HEK293 (cell line): ENCODE results near the gene PRR5.

ENCODE experiments used
- CTCF ChIA-PET: fragments of 350-600 bp; formaldehyde crosslinking; extraction: SDS; loops from one replicate; lab custom pipeline; 2021; ENCODE audit warnings: antibody characterized with exemption; lab: Yijun Ruan, JAX
- POLR2A ChIA-PET: fragments of 300-600 bp; formaldehyde crosslinking; extraction: SDS; loops from one replicate; lab custom pipeline; 2020; ENCODE audit warnings: antibody characterized with exemption, inconsistent platforms; lab: Yijun Ruan, JAX
- H3K27ac ChIP-seq: fragments of 200-500 bp; sonication (Bioruptor generic); 2 replicates; pipeline ENCODE4 v1.5.1; 2014; ENCODE audit warnings: low read depth, low read length, control low read depth, inconsistent platforms; ENCODE audit errors: extremely low read depth
- H3K36me3 ChIP-seq, 2 experiments: fragments of 200-500 bp in 1 of 2; sonication (Bioruptor generic) in 1 of 2; 1 replicate in 1 of 2; 2 replicates in 1 of 2; pipeline ENCODE4 v1.5.1; 2014 to 2017; ENCODE audit warnings: inconsistent platforms in 2 of 2, low read length in 2 of 2; ENCODE audit not compliant: control insufficient read depth in 2 of 2, insufficient read depth in 1 of 2
- H3K4me1 ChIP-seq: fragments of 200-500 bp; sonication (Bioruptor generic); 2 replicates; pipeline ENCODE4 v1.5.1; 2014; ENCODE audit warnings: mild to moderate bottlenecking, low read length, inconsistent platforms; ENCODE audit not compliant: control insufficient read depth, insufficient read depth
- H3K4me3 ChIP-seq: 2 replicates; pipeline ENCODE4 v1.5.1; 2011; ENCODE audit warnings: low read depth, mild to moderate bottlenecking, control low read depth, low read length, moderate library complexity
- H3K9me3 ChIP-seq: fragments of 200-500 bp; sonication (Bioruptor generic); 2 replicates; pipeline ENCODE4 v1.5.1; 2014; ENCODE audit warnings: low read depth, low read length, inconsistent platforms; ENCODE audit not compliant: control insufficient read depth, insufficient read depth
- BCL11B ChIP-seq: fragments of 450-650 bp; formaldehyde crosslinking; IDR thresholded peaks from 2 replicates; pipeline ENCODE4 v1.5.1; 2016; ENCODE audit warnings: low read depth, missing biosample characterization, missing genetic modification characterization
- EGR2 ChIP-seq: fragments of 450-650 bp; formaldehyde crosslinking; IDR thresholded peaks from 2 replicates; pipeline ENCODE4 v1.5.1; 2016; ENCODE audit warnings: low read depth, missing biosample characterization, missing genetic modification characterization
- GLIS1 ChIP-seq: fragments of 450-650 bp; formaldehyde crosslinking; IDR thresholded peaks from 2 replicates; pipeline ENCODE4 v1.5.1; 2016; ENCODE audit warnings: missing biosample characterization, missing genetic modification characterization
- KLF8 ChIP-seq: fragments of 450-650 bp; formaldehyde crosslinking; IDR thresholded peaks from 2 replicates; pipeline ENCODE4 v1.5.1; 2016; ENCODE audit warnings: missing biosample characterization, missing genetic modification characterization
- REPIN1 ChIP-seq: fragments of 450-650 bp; formaldehyde crosslinking; IDR thresholded peaks from 2 replicates; pipeline ENCODE4 v1.5.1; 2017; ENCODE audit warnings: missing biosample characterization, missing genetic modification characterization, low read depth
- TCF7L2 ChIP-seq: IDR thresholded peaks from 2 replicates; pipeline ENCODE4 v1.6.1; 2011; ENCODE audit warnings: low read depth, mild to moderate bottlenecking, inconsistent platforms, low read length, moderate library complexity, borderline replicate concordance
- YY2 ChIP-seq: fragments of 450-650 bp; formaldehyde crosslinking; IDR thresholded peaks from 2 replicates; pipeline ENCODE4 v1.5.1; 2016; ENCODE audit warnings: missing biosample characterization, missing genetic modification characterization
- ZBTB7A ChIP-seq: fragments of 450-650 bp; formaldehyde crosslinking; IDR thresholded peaks from 2 replicates; pipeline ENCODE4 v1.5.1; 2016; ENCODE audit warnings: low read depth, missing biosample characterization, missing genetic modification characterization
- ZEB2 ChIP-seq: fragments of 450-650 bp; formaldehyde crosslinking; IDR thresholded peaks from 2 replicates; pipeline ENCODE4 v1.5.1; 2016; ENCODE audit warnings: missing biosample characterization, missing genetic modification characterization
- ZNF121 ChIP-seq: fragments of 450-650 bp; formaldehyde crosslinking; IDR thresholded peaks from 2 replicates; pipeline ENCODE4 v1.5.1; 2016; ENCODE audit warnings: missing biosample characterization, missing genetic modification characterization
- ZNF174 ChIP-seq: fragments of 450-650 bp; formaldehyde crosslinking; IDR thresholded peaks from 2 replicates; pipeline ENCODE4 v1.5.0; 2017; ENCODE audit warnings: missing biosample characterization, mild to moderate bottlenecking, missing genetic modification characterization
- ZNF23 ChIP-seq: fragments of 450-650 bp; formaldehyde crosslinking; IDR thresholded peaks from 2 replicates; pipeline ENCODE4 v1.5.1; 2016; ENCODE audit warnings: missing biosample characterization, missing genetic modification characterization, borderline replicate concordance
- ZNF280C ChIP-seq: fragments of 450-650 bp; formaldehyde crosslinking; IDR thresholded peaks from 2 replicates; pipeline ENCODE4 v1.5.1; 2016; ENCODE audit warnings: missing biosample characterization, missing genetic modification characterization
- ZNF311 ChIP-seq: fragments of 450-650 bp; formaldehyde crosslinking; IDR thresholded peaks from 2 replicates; pipeline ENCODE4 v1.5.1; 2017; ENCODE audit warnings: missing biosample characterization, missing genetic modification characterization, borderline replicate concordance
- ZNF354C ChIP-seq: fragments of 450-650 bp; formaldehyde crosslinking; IDR thresholded peaks from 2 replicates; pipeline ENCODE4 v1.5.1; 2016; ENCODE audit warnings: missing biosample characterization, missing genetic modification characterization, low read depth, borderline replicate concordance
- ZNF366 ChIP-seq: fragments of 450-650 bp; formaldehyde crosslinking; conservative IDR thresholded peaks from 2 replicates; pipeline ENCODE4 v1.5.1; 2016; ENCODE audit warnings: missing biosample characterization, missing genetic modification characterization
- ZNF473 ChIP-seq: fragments of 450-650 bp; formaldehyde crosslinking; IDR thresholded peaks from 2 replicates; pipeline ENCODE4 v1.5.1; 2017; ENCODE audit warnings: missing biosample characterization, missing genetic modification characterization
- ZNF544 ChIP-seq: fragments of 450-650 bp; formaldehyde crosslinking; IDR thresholded peaks from 2 replicates; pipeline ENCODE4 v1.5.0; 2017; ENCODE audit warnings: missing biosample characterization, missing genetic modification characterization
- ZNF555 ChIP-seq: fragments of 450-650 bp; formaldehyde crosslinking; conservative IDR thresholded peaks from 2 replicates; pipeline ENCODE4 v1.5.1; 2017; ENCODE audit warnings: missing biosample characterization, mild to moderate bottlenecking, missing genetic modification characterization, inconsistent platforms
- ZNF561 ChIP-seq: fragments of 450-650 bp; IDR thresholded peaks from 2 replicates; pipeline ENCODE4 v1.5.1; 2018; ENCODE audit warnings: missing biosample characterization, missing genetic modification characterization, borderline replicate concordance
- ZNF660 ChIP-seq: fragments of 450-650 bp; IDR thresholded peaks from 2 replicates; pipeline ENCODE4 v1.5.1; 2018; ENCODE audit warnings: missing biosample characterization, mild to moderate bottlenecking, missing genetic modification characterization
- ZNF677 ChIP-seq: fragments of 450-650 bp; IDR thresholded peaks from 2 replicates; pipeline ENCODE4 v1.5.0; 2018; ENCODE audit warnings: missing biosample characterization, mild to moderate bottlenecking, missing genetic modification characterization, moderate library complexity
- TF ChIP-seq, protein P1 (sequence below): fragments of 450-650 bp; formaldehyde crosslinking; IDR thresholded peaks from 2 replicates; pipeline ENCODE4 v1.5.1; 2017; ENCODE audit warnings: missing biosample characterization, missing genetic modification characterization
- TF ChIP-seq, protein P2 (sequence below): fragments of 450-650 bp; formaldehyde crosslinking; IDR thresholded peaks from 2 replicates; pipeline ENCODE4 v1.5.1; 2017; ENCODE audit warnings: missing biosample characterization, mild to moderate bottlenecking, missing genetic modification characterization, moderate library complexity
- TF ChIP-seq, protein P3 (sequence below): fragments of 450-650 bp; formaldehyde crosslinking; IDR thresholded peaks from 2 replicates; pipeline ENCODE4 v1.5.1; 2016; ENCODE audit warnings: missing biosample characterization, missing genetic modification characterization

PRR5 gene

GRCh38 chr22:44733426-44734106 lies 31.6 kb downstream of the PRR5 start (continued):
- TF ChIP-seq ZNF677 (tag by site-specific recombination) (no peak), TCF7L2 (no peak), ZNF473 (tag by site-specific recombination) (no peak), ZNF366 (no peak), ZNF174 (tag by site-specific recombination) (no peak), ZNF544 (tag by site-specific recombination) (no peak), ZEB2 (tag by site-specific recombination) (no peak), REPIN1 (tag by site-specific recombination) (no peak), YY2 (tag by site-specific recombination) (no peak), ZBTB7A (tag by site-specific recombination) (no peak)
- TF ChIP-seq, protein P1, sequence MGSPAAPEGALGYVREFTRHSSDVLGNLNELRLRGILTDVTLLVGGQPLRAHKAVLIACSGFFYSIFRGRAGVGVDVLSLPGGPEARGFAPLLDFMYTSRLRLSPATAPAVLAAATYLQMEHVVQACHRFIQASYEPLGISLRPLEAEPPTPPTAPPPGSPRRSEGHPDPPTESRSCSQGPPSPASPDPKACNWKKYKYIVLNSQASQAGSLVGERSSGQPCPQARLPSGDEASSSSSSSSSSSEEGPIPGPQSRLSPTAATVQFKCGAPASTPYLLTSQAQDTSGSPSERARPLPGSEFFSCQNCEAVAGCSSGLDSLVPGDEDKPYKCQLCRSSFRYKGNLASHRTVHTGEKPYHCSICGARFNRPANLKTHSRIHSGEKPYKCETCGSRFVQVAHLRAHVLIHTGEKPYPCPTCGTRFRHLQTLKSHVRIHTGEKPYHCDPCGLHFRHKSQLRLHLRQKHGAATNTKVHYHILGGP (tag by site-specific recombination), result no peak

GRCh38 chr22:44734278-44734677 lies 32.3 kb downstream of the PRR5 start:
- Histone ChIP-seq H3K9me3 (no peaks in the 10 kb centered on the region), H3K4me1 (no peaks in the 10 kb centered on the region), H3K27ac (no peak overlapping the region), H3K36me3 (peaks cover 0 to 9% of the 10 kb centered on the region in 2 experiments; a peak in 1 of 3 replicates)
- POLR2A ChIA-PET, result no interaction called here
- CTCF ChIA-PET, result interaction anchor here (0.6 to 5.1 kb wide), 9 partner anchors 10 to 72 kb away, joined by 3 to 70 read pairs (median 11); no protein-coding TSS in a partner anchor
- TF ChIP-seq ZNF121 (tag by site-specific recombination) (no peak), EGR2 (tag by site-specific recombination) (no peak), ZNF660 (tag by site-specific recombination) (no peak), ZNF311 (tag by site-specific recombination) (no peak), ZNF555 (no peak), ZNF280C (tag by site-specific recombination) (no peak), ZNF561 (tag by site-specific recombination) (no peak), BCL11B (tag by site-specific recombination) (no peak), ZNF354C (no peak), ZNF23 (tag by site-specific recombination) (no peak), ZEB2 (tag by site-specific recombination) (no peak), KLF8 (tag by site-specific recombination) (no peak), GLIS1 (tag by site-specific recombination) (no peak)
- TF ChIP-seq, protein P2, sequence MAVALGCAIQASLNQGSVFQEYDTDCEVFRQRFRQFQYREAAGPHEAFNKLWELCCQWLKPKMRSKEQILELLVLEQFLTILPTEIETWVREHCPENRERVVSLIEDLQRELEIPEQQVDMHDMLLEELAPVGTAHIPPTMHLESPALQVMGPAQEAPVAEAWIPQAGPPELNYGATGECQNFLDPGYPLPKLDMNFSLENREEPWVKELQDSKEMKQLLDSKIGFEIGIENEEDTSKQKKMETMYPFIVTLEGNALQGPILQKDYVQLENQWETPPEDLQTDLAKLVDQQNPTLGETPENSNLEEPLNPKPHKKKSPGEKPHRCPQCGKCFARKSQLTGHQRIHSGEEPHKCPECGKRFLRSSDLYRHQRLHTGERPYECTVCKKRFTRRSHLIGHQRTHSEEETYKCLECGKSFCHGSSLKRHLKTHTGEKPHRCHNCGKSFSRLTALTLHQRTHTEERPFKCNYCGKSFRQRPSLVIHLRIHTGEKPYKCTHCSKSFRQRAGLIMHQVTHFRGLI (tag by site-specific recombination), result no peak
- TF ChIP-seq, protein P3, sequence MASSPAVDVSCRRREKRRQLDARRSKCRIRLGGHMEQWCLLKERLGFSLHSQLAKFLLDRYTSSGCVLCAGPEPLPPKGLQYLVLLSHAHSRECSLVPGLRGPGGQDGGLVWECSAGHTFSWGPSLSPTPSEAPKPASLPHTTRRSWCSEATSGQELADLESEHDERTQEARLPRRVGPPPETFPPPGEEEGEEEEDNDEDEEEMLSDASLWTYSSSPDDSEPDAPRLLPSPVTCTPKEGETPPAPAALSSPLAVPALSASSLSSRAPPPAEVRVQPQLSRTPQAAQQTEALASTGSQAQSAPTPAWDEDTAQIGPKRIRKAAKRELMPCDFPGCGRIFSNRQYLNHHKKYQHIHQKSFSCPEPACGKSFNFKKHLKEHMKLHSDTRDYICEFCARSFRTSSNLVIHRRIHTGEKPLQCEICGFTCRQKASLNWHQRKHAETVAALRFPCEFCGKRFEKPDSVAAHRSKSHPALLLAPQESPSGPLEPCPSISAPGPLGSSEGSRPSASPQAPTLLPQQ (tag by site-specific recombination), result no peak
- TF ChIP-seq, all 188 proteins: peak for 0
- H3K4me3 ChIP-seq, result no peak overlapping the region
